PFSK-1 (cell line): Measurements from ENCODE around the gene MBOAT2.

ENCODE experiments used
- FOXP2 ChIP-seq: optimal IDR thresholded peaks from 2 replicates; pipeline ENCODE3; 2011; ENCODE audit warnings: borderline replicate concordance, control low read depth, inconsistent platforms; ENCODE audit not compliant: insufficient read depth; ENCODE audit errors: extremely low read length, extremely low read depth
- POLR2AphosphoS5 ChIP-seq: IDR thresholded peaks from 2 replicates; pipeline ENCODE4 v1.6.1; 2012; ENCODE audit warnings: low read depth, mild to moderate bottlenecking, control low read depth, low read length, moderate library complexity
- SIN3A ChIP-seq: IDR thresholded peaks from 2 replicates; pipeline ENCODE4 v1.6.1; 2012; ENCODE audit warnings: mild to moderate bottlenecking, low read length, moderate library complexity, borderline replicate concordance; ENCODE audit not compliant: insufficient read depth
- TAF1 ChIP-seq: IDR thresholded peaks from 2 replicates; pipeline ENCODE4 v1.6.1; 2012; ENCODE audit warnings: low read length, control low read depth, borderline replicate concordance; ENCODE audit not compliant: insufficient read depth
- TF ChIP-seq, protein P1 (sequence below), 2 experiments: IDR thresholded peaks; 2 replicates each; pipeline versions ENCODE4 v1.6.1 to v1.8.0; 2011 to 2012; ENCODE audit warnings: low read depth in 2 of 2, low read length in 2 of 2, control low read depth in 1 of 2, inconsistent platforms in 1 of 2, mild to moderate bottlenecking in 1 of 2, moderate library complexity in 1 of 2; ENCODE audit not compliant: insufficient read depth in 1 of 2

Gene MBOAT2

DNA sequence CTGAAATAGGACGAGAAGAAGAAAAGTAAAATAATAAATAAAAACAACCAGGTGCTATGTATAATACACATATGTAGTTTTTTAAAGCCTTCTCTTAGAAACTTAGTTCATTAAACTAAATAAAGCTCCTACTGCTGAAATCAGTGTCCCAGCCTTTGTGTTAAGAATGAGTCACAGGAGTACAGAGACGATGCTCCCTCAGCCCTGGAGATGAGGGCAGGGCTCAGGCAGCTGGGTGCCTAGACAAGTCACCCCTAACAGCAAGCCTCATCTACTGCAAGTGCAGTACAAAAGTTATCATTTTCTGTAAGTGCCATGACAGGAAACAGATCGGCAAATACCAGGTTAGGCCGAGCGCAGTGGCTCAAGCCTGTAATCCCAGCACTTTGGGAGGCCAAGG, 184.3 kb downstream of the MBOAT2 start:
- no peak for TF ChIP-seq TAF1
- TF ChIP-seq, protein P1, sequence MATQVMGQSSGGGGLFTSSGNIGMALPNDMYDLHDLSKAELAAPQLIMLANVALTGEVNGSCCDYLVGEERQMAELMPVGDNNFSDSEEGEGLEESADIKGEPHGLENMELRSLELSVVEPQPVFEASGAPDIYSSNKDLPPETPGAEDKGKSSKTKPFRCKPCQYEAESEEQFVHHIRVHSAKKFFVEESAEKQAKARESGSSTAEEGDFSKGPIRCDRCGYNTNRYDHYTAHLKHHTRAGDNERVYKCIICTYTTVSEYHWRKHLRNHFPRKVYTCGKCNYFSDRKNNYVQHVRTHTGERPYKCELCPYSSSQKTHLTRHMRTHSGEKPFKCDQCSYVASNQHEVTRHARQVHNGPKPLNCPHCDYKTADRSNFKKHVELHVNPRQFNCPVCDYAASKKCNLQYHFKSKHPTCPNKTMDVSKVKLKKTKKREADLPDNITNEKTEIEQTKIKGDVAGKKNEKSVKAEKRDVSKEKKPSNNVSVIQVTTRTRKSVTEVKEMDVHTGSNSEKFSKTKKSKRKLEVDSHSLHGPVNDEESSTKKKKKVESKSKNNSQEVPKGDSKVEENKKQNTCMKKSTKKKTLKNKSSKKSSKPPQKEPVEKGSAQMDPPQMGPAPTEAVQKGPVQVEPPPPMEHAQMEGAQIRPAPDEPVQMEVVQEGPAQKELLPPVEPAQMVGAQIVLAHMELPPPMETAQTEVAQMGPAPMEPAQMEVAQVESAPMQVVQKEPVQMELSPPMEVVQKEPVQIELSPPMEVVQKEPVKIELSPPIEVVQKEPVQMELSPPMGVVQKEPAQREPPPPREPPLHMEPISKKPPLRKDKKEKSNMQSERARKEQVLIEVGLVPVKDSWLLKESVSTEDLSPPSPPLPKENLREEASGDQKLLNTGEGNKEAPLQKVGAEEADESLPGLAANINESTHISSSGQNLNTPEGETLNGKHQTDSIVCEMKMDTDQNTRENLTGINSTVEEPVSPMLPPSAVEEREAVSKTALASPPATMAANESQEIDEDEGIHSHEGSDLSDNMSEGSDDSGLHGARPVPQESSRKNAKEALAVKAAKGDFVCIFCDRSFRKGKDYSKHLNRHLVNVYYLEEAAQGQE (IDR thresholded peaks at IDR 0.05; ENCODE audit: insufficient read depth in 1 of 2, low read depth in 2 of 2, low read length in 2 of 2), result no peak
- no peak for TF ChIP-seq POLR2AphosphoS5
- TF ChIP-seq FOXP2, result no peak
- TF ChIP-seq SIN3A, result no peak

DNA sequence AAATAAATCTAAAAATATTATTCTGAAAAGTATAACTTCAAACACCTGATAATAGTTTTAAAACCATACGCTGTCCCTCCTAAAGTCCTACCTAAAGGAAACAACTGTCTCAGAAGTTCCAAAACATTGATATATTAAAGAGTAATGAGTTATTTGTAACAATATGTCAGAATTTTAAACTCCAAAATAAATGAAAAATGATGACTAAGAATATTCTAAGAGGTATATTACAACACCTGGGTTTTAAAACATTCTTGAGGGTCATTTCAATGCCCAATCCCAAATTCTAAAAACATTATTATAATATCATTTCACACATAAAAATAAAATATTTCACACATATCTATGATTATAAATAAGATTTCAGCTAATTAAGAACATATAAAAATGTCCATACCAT, 186.3 kb downstream of the MBOAT2 start:
- TF ChIP-seq, protein P1 (IDR thresholded peaks at IDR 0.05; ENCODE audit: insufficient read depth in 1 of 2, low read depth in 2 of 2, low read length in 2 of 2), result no peak
- TF ChIP-seq TAF1 (no peak), SIN3A (no peak), POLR2AphosphoS5 (no peak), FOXP2 (no peak)

DNA sequence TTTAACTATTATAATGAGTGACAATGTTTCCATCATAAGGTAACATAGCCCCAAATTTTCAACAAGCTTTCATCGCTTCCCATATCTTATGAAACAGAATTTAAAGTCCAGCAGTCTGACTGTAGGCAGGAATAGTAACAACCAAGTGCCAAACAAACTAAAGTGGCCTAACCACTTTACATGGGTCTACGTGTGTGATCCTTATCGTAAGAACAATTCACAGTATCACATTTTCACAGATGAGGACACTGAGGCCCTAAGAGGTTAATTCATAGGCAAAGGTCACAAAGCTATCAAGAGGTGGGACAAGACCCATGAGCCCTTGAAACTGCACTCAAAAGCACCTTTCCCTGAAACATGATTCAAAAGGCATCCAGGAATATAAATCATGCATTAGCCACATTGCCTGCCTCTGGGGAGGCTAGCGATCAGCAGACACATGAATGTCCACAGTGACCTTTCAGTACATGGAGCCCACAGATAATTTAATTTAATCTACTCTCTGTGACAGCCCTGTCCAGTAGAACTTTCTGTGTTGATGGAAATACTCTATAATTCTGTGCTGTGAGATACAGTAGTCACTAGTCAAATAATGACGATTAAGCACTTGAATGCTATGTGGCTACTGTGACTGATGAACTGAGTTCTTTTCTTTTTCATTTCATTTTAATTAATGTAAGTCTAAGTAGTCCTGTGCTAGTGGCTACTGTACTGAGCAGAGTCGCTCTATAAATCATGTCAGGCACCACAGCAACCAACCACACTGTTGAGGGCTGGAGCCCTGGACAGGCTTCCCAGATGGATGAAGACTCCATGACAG, 196.4 kb downstream of the MBOAT2 start:
- TF ChIP-seq FOXP2, result no peak
- TF ChIP-seq, protein P1 (IDR thresholded peaks at IDR 0.05; ENCODE audit: insufficient read depth in 1 of 2, low read depth in 2 of 2, low read length in 2 of 2), result no peak
- TF ChIP-seq TAF1, result no peak
- TF ChIP-seq POLR2AphosphoS5, result no peak
- TF ChIP-seq SIN3A, result no peak

DNA sequence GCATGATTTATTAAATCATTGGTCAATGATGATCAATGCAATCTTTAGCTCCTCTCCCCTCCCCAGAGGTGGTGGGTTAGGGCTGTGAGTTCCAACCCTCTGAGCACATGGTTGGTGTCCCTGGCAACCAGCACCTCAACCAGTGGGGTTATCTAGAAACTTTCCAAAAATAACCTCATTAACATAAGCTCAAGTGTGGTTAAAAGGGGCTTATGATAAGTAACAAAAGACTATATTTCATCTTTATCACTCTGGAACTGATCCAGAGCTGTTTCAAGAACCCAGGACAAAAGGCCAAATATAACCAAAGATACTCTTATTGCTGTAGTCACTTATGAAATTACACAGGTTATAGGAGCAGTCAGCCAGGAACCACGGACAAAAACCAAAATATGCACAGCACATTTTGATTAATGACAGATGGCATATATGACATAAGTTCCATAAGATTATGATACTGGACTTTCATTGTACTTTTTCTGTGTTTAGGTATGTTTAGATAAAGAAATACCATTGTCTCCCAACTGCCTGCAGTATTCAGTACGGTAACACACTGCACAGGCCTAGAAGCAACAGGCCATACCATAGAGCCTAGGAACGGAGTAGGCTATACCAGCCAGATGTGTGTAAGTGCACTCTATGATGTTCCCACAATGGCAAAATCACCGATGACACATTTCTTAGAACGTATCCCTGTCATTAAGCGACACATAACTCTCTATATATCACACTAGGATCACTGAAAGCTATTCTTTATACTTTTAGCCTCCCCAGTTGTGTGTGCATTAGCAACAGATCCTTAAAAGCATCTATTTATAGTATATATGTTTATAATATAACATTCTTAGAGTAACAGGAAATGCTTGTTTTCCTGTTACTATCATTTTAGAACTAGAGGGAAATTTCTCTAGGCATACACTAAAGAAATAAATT, 197.9 kb downstream of the MBOAT2 start:
- TF ChIP-seq, protein P1 (IDR thresholded peaks at IDR 0.05; ENCODE audit: insufficient read depth in 1 of 2, low read depth in 2 of 2, low read length in 2 of 2), result no peak
- TF ChIP-seq FOXP2, result no peak
- TF ChIP-seq SIN3A, result no peak
- no peak for TF ChIP-seq POLR2AphosphoS5
- TF ChIP-seq TAF1, result no peak
